Calu3 (cell line): ENCODE results near the gene GRPEL2. TPM values are rescaled to one million over a fixed set of nuclear protein-coding genes. Genes with fewer than 3 reads are reported as not detected.

Experiments used
- BruUV-seq: library from RNA; stranded (reverse); fragments of 400-500 nt; replicated peaks from 2 replicates; lab custom pipeline; 2021; lab: Mats Ljungman, UMichigan
- CTCF ChIA-PET: fragments of 300-600 bp; sonication (Branson Sonifier 250); formaldehyde crosslinking; loops from one replicate; lab custom pipeline; 2022; ENCODE audit warnings: antibody characterized with exemption; lab: Charles Lee
- DNase-seq: peaks from one replicate; pipeline ENCODE4 v3.0.0; 2022
- H3K27ac Mint-ChIP-seq: one replicate; pipeline ENCODE4 v1.8.0; 2022; ENCODE audit warnings: mixed read lengths; ENCODE audit not compliant: unreplicated experiment
- H3K27me3 Mint-ChIP-seq: one replicate; pipeline ENCODE4 v1.8.0; 2022; ENCODE audit warnings: mixed read lengths; ENCODE audit not compliant: unreplicated experiment
- H3K36me3 Mint-ChIP-seq: one replicate; pipeline ENCODE4 v1.8.0; 2022; ENCODE audit warnings: mild to moderate bottlenecking, moderate library complexity, mixed read lengths; ENCODE audit not compliant: insufficient read depth, unreplicated experiment
- H3K4me1 Mint-ChIP-seq: one replicate; pipeline ENCODE4 v1.8.0; 2022; ENCODE audit warnings: mild to moderate bottlenecking, low read depth, mixed read lengths; ENCODE audit not compliant: unreplicated experiment
- H3K4me3 Mint-ChIP-seq: one replicate; pipeline ENCODE4 v1.8.0; 2022; ENCODE audit warnings: mild to moderate bottlenecking, low read depth, moderate library complexity, mixed read lengths; ENCODE audit not compliant: unreplicated experiment
- H3K9me3 Mint-ChIP-seq: one replicate; pipeline ENCODE4 v1.8.0; 2022; ENCODE audit warnings: low read depth, mixed read lengths; ENCODE audit not compliant: unreplicated experiment
- intact Hi-C: fragments of 100-400 bp; cut with micrococcal nuclease; formaldehyde crosslinking; loops from one replicate; pipeline ENCODE4 v1.10.0; 2022; ENCODE audit not compliant: unreplicated experiment
- total RNA-seq: library from RNA; stranded (reverse); gene quantifications from 2 replicates; pipeline ENCODE4 v1.2.3, GENCODE V29; 2022
- TF ChIP-seq, protein P1 (sequence below): fragments of 200-600 bp; IDR thresholded peaks from one replicate; pipeline ENCODE4 v1.8.0; 2022; ENCODE audit warnings: antibody characterized with exemption; ENCODE audit not compliant: unreplicated experiment

The GRPEL2 gene
- total RNA-seq, 1 experiment from 2014 or later: 28.2 TPM

DNA sequence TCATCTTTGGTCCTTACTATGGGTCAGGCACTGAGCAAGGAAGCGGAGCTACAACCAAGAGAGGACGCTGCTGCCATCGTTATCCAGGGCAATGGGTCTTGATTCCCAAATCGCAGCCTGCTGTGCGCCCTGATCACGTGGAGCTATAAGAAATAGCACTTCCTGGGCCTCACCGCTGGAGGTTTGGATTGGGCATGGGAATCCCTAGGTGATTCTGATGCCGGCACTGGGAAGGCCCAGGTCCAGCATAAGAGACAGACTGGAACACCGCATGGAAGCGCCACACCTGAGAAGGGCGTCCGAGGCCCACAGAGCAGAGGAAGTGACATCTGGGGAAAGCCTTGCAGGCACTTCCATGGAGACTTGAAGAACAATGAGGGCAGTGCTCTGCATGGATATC lies 30.8 kb downstream of the GRPEL2 start:
- intact Hi-C loops: no loop called here
- no TSS peak for BruUV-seq
- Mint-ChIP-seq H3K9me3 (no peaks in the 10 kb centered on the region), H3K4me1 (no peaks in the 10 kb centered on the region), H3K27me3 (peaks cover 39% of the 10 kb centered on the region), H3K4me3 (no peak overlapping the region), H3K36me3 (peaks cover 4% of the 10 kb centered on the region), H3K27ac (no peak overlapping the region)
- DNase-seq: no peak
- CTCF ChIA-PET: interaction anchor here (0.7 to 1.2 kb wide), 3 partner anchors 9 to 20 kb away, joined by 3 read pairs; no protein-coding TSS in a partner anchor
- TF ChIP-seq, protein P1, sequence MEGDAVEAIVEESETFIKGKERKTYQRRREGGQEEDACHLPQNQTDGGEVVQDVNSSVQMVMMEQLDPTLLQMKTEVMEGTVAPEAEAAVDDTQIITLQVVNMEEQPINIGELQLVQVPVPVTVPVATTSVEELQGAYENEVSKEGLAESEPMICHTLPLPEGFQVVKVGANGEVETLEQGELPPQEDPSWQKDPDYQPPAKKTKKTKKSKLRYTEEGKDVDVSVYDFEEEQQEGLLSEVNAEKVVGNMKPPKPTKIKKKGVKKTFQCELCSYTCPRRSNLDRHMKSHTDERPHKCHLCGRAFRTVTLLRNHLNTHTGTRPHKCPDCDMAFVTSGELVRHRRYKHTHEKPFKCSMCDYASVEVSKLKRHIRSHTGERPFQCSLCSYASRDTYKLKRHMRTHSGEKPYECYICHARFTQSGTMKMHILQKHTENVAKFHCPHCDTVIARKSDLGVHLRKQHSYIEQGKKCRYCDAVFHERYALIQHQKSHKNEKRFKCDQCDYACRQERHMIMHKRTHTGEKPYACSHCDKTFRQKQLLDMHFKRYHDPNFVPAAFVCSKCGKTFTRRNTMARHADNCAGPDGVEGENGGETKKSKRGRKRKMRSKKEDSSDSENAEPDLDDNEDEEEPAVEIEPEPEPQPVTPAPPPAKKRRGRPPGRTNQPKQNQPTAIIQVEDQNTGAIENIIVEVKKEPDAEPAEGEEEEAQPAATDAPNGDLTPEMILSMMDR: no peak

DNA sequence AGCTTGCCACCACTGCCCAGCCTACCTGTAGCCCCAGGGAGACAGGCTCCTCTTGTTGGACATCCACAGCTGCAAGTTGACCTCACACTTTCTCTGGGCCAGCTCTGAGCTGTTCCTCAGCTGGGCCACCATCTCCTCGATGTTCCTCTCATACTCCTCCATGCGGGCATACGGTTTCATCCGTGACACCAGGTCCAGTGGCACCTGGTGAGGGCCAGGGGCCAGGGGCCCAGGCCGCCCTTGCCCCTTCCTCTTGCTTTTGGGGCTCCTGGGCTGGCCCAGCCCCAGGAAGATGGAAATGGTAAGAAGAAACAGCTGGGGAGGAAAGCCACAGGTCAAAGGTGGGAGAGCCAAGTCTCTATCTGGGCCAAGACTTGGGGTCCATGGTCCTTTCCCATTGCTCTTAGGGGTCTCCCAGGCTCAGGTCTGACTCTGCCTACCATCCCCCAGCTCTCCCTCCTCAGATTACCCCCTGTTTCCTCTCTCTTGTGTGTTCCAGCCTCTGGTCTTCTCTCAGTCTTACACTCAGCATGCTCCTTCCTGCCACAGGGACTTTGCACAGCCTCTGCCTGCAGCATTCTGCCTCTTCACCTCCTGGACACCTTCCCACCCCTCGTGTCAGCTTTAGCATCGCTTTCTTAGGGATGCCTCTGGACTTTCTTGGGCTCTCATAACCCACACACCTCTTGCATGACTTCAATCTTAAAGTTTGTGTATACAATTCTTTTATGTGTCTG lies 31.6 kb downstream of the GRPEL2 start:
- BruUV-seq: no TSS peak
- CTCF ChIA-PET: interaction anchor here (0.7 to 1.1 kb wide), 2 partner anchors 13 to 21 kb away, joined by 3 read pairs; no protein-coding TSS in a partner anchor
- DNase-seq: no peak
- intact Hi-C loops: no loop called here
- Mint-ChIP-seq H3K27me3 (peaks cover 39% of the 10 kb centered on the region), H3K4me3 (no peak overlapping the region), H3K36me3 (no peaks in the 10 kb centered on the region), H3K9me3 (no peaks in the 10 kb centered on the region), H3K27ac (no peak overlapping the region), H3K4me1 (no peaks in the 10 kb centered on the region)
- TF ChIP-seq, protein P1: no peak

DNA sequence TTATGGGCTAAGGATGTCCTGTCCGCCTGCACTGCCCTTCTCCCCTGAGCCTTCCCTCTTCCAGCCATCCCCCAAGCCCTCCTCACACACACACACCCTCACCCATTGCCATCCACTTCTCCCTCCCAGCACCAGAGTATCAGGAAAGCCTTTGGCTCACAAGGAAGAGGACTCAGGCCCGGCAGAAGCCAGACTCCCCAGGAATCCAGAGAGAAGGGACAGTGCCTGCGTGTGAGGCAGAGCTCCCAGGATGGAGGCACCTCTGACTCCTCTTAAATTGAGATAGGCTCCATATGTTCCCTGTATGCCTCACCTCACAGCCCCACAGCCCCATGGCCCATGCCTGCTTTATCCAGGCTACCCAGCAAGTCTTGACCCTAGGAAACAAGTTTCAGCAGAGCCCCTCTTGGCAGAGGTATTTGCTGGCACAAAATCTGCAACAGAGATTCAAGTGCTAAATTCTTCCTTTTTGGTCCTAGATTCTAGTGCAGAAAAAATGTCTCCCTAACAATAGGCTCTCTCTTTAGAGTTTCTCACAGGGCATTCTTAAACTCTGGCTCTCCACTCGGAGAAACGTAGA lies 33.0 kb downstream of the GRPEL2 start:
- no peaks in the 10 kb centered on the region for H3K36me3 Mint-ChIP-seq
- H3K4me3 Mint-ChIP-seq: no peak overlapping the region
- CTCF ChIA-PET: no interaction called here
- intact Hi-C loops: no loop called here
- no peak for DNase-seq
- H3K9me3 Mint-ChIP-seq: no peaks in the 10 kb centered on the region
- no peak overlapping the region for H3K27ac Mint-ChIP-seq
- TF ChIP-seq, protein P1: no peak
- H3K27me3 Mint-ChIP-seq: peaks cover 39% of the 10 kb centered on the region
- H3K4me1 Mint-ChIP-seq: no peaks in the 10 kb centered on the region
- no TSS peak for BruUV-seq

DNA sequence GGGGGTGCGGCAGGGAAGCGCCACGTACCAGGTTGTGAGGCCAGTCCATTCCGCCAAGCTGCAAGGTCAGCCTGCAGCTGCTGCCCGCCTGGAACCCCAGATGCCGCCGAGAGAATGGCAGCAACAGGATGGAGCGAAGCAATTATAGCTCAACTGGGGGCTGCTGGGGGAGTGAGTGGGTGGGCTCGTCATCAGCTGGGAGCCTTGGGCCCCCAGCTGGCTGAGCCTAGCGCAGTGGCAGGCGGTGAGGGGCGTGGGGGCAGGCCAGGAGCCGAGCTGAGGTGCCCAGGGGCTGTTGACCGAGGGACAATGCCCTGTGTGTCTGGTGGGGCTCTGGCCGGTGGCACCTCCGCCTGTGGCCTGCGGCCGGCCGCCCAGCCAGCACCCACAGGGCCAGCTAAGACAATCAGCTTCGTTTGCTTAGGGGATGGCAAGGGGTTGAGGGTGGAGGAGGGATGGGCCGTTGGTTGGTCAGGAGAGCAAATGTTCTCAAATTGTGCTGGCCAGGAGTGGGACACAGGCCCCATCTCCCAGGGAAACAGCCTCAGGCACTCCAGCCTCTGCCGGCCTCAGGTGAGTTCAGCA lies 34.0 kb downstream of the GRPEL2 start, which contains the start of gene IL17B:
TSS of gene IL17B (minus strand) at position 116 of the 585 bp plus-strand sequence. CDS start at position 49, 67 bp downstream.
- intact Hi-C loops: no loop called here
- Mint-ChIP-seq H3K4me3 (no peak within 1 kb of the TSS), H3K9me3 (no peaks in the 10 kb centered on the region), H3K4me1 (no peaks in the 10 kb centered on the region), H3K27me3 (peaks cover 39% of the 10 kb centered on the region), H3K27ac (no peak within 1 kb of the TSS), H3K36me3 (no peaks in the 10 kb centered on the region)
- DNase-seq: no peak
- CTCF ChIA-PET: interaction anchor here (0.8 to 1.4 kb wide), 2 partner anchors 24 to 184 kb away, joined by 3 read pairs; no protein-coding TSS in a partner anchor
- TF ChIP-seq, protein P1: no peak
- BruUV-seq: no TSS peak
